ENCODE measurements around the gene MMAB.

The MMAB gene

GRCh38 chr12:109581856-109582255 is 8.6 kb upstream of the MMAB start:
- DNase-seq: no peak

GRCh38 chr12:109581334-109581691 is 8.0 kb upstream of the MMAB start:
- no peak for DNase-seq

GRCh38 chr12:109580684-109581333 is 7.5 kb upstream of the MMAB start:
- DNase-seq: no peak

DNA sequence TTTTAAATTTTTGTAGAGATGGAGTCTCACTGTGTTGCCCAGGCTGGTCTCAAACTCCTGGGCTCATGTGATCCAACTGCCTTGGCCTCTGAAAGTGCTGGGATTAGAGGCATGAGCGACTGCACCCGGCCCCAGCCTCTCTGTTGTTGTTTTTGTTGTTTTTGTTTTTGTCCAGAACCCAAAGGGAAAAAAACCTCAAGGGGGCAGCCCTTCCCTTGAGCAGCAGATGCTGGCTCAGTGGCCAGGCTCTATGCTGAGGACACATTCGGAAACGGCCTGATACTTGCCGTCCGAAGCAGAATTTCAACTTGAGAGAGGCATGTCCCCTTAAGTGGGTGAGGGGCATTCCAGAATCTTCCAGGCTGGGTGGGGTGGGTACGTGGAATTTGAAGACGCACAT is 7.0 kb upstream of the MMAB start:
- DNase-seq: no peak

DNA sequence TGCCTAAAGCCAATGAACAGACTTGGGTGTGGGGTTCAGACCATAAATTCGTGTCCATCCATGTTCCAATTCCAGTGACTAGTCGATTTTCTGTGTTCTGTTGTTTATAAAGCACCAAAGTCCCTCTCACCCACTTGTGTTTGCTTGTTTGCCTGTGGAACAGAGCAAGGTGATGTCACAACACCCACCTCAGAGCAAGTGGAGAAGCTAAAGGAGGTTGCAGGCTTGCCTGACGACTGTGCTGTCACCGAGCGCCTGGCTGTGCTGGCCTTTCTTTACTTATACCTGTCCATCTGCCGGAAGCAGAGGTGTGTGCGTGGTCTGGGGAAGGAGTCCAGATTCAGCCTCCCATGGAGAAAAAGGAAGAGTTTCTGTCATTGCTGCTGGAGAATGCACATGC is 6.3 kb upstream of the MMAB start:
- DNase-seq: no peak

- no peak for DNase-seq
These were observed 5.1 kb upstream of the MMAB start for GRCh38 chr12:109578330-109578927.

- no peak for DNase-seq
These were observed 4.0 kb upstream of the MMAB start for GRCh38 chr12:109577311-109577710.

DNA sequence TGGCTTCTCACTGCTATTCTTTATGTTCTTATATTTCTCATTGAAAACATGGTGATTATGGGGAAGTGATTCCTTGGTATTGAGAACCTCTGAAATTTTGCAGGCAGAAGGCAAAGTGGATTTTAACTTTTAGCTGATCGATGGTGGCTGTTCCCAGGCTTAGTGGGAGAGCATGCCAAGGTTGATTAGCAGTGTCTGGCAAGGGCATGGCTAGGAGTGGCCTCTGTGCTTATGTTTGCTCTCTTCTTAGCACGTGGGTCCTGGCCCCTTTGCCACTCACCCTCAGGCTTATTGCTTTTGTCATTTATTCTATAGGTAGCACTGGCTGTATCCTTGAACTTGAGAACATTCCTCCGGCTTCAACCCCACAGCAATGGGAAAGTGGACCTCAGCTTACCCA is 2.4 kb upstream of the MMAB start:
- DNase-seq: no peak

DNA sequence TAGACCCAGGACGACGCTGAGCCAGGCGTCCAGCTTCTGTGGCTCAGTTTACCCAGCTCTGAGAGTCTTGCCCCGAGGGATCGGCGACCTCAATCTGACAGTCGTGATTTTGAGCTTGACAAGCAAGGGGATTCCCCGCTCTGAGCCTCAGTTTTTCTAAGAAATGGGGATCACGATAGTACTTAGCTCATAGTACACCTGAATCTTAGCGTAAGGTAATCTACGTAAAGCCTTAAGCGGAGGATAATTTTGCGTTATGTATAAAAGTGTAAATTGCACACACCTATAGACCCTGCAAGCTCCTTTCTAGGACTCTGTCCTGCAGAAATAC is 575 bp upstream of the MMAB start:
- DNase-seq: no peak

- no peak for DNase-seq
These were observed 828 bp downstream of the MMAB start for GRCh38 chr12:109572506-109572845.

- DNase-seq: no peak
These were observed 1.4 kb downstream of the MMAB start for GRCh38 chr12:109571773-109572505.

GRCh38 chr12:109568486-109568885 is 4.8 kb downstream of the MMAB start:
- DNase-seq: no peak

- DNase-seq: no peak
These were observed 5.3 kb downstream of the MMAB start for GRCh38 chr12:109567967-109568366.

GRCh38 chr12:109567296-109567695 is 6.0 kb downstream of the MMAB start:
- no peak for DNase-seq

- no peak for DNase-seq
These were observed 6.9 kb downstream of the MMAB start for GRCh38 chr12:109566424-109566823.

- no peak for DNase-seq
These were observed 9.7 kb downstream of the MMAB start for GRCh38 chr12:109563291-109564284.

DNA sequence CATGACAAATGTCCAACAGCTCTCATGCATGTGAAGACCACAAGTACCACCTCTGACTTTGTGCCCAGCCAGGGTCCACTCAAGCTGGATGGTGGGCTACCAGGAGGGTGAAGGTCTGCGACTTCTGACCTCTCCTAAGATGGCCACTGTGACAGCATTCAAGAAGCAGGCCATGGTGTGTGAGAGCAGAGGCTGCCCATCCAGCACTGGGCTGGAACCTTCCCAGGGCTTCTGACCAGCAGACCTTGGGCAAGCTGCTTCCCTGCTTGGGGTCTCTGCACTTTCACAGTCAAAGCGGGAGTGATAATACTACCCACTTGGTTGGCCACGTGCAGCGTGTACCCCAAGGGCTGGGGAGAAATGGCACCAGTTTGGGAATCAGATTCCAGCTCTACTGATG is 10.4 kb downstream of the MMAB start:
- DNase-seq: no peak

DNA sequence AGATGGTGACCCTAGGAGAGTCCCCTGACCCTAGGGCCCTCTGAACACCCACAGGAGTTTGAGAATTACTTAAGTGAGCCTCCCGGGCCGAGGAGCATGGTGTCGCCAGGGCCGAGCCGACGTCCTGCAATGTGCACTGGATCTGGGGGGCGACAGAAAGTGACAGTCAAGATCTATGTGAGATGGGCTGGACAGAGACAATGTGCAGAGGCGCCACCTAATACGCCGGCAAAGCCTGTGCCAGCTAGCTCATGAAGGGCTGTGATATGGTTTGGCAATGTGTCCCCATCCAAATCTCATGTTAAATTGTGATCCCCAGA is 11.6 kb downstream of the MMAB start:
- no peak for DNase-seq

DNA sequence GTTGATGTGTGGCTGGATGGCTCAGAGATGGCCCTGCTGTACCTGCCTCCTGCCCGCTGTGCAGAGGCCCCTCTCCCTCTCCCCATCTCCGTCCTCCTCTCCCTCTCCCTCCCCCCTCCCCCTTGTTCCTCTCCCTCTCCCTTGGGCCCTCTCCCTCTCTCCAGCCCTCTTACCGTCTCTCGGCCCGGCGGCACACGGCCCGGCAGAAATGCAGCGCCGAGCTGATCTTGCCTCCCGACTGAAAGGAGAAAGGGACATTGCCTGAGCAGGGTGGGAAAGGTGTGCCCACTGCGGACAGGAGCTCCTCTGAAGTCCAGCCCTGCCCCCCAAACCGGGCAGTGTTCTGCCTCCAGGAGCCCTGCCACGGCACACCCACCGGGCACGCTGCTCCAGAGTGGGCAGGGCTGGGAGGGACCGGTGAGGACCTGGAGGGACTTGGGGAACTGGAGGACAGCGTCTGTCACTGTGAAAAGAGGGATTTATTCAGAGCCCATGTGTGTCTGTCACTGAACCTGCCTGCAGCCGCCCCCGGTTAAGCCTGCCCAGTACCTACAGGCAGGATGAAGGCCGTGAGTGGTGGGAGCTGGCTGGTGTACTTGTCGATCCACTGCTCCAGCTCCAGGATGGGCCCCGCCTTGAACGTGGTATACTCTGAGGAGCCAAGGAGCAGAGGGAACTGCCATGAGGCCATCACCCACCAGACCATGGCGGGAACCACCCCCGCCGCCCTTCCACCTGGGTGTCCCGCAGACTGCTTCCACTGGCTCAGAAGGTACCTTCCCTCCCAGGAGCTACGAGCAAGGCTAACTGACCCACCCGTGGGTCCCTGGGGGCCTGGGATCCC is 12.2 kb downstream of the MMAB start:
- no peak for DNase-seq

DNA sequence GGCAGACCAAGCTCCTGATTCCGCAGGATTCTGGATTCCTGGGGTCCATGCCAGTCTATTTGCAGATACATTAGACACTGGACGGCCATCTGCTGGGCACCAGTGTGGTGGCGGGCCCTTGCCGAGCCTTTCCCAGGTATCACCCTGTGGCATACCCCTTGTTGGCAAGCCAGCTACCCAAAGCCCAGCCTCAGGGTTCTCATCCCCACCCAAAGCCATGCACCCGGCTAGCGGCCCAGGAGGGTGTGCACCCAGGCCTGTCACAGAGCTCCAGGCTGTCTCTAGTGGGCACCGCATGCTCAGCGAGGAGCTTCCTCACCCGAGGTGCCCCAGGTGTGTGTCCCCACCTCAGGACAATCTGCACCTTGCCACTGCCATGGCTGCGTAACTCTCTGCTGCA is 13.7 kb downstream of the MMAB start:
- DNase-seq: no peak

DNA sequence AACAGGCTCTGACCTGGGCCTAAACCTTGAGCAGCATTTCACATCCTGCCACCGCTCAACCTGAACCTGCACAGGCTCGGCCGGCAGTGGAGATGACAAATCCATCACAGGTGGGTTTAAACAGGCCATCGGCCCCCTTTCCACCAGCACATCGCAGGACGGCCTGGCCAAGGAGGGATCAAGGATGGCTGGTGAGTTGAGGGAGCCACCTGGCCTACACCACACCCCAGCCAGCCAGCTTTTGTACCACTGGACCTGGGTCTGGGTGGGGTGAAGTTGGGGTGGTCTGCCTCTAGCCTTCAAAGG is 14.2 kb downstream of the MMAB start:
- no peak for DNase-seq

- no peak for DNase-seq
These were observed 14.7 kb downstream of the MMAB start for GRCh38 chr12:109558374-109559199.
